Gastrocnemius medialis (tissue), 4 donors: ENCODE data around the gene WNT9A. TPM values are rescaled to one million over a fixed set of nuclear protein-coding genes. Genes with fewer than 3 reads are reported as not detected.
A peak's percentile ranks its signal among the peaks of the same experiment; 100 is the strongest.
"Not testable (repeated sequence)": the region's sequence is repeated elsewhere in the genome, so short reads cannot be mapped to it uniquely, and the experiment has no call there.

Experiments used
- ATAC-seq, 2 donors: fragments of 150-250 bp; one replicate each; pipeline ENCODE4 v1.9.1; 2016
- DNase-seq, 2 donors: peaks; one replicate each; pipeline ENCODE4 v3.0.0-alpha.2; 2019
- H3K27ac ChIP-seq, 4 donors: fragments of 200-600 bp; sonication (generic); 1 replicate in 1 of 4; 2 replicates in 3 of 4; pipeline ENCODE4 v1.5.1; 2016 to 2018; ENCODE audit warnings: mild to moderate bottlenecking in 2 of 4, moderate library complexity in 1 of 4
- H3K27me3 ChIP-seq, 3 donors: fragments of 200-600 bp; sonication (generic) in 2 of 3; 1 replicate in 1 of 3; 2 replicates in 2 of 3; pipeline versions ENCODE4 v1.5.1 to v1.6.0; 2016 to 2019; ENCODE audit warnings: mild to moderate bottlenecking in 1 of 3, moderate library complexity in 1 of 3
- H3K36me3 ChIP-seq, 2 donors: fragments of 200-600 bp; sonication (generic) in 1 of 2; one replicate each; pipeline ENCODE4 v1.5.1; 2017 to 2018
- H3K4me1 ChIP-seq, 2 donors: fragments of 200-600 bp; sonication (generic) in 1 of 2; one replicate each; pipeline ENCODE4 v1.5.1; 2016 to 2017; ENCODE audit warnings: mild to moderate bottlenecking in 2 of 2
- H3K4me3 ChIP-seq, 4 donors: fragments of 200-600 bp; sonication (generic) in 3 of 4; 1 replicate in 1 of 4; 2 replicates in 3 of 4; pipeline ENCODE4 v1.5.1; 2016 to 2019; ENCODE audit warnings: mild to moderate bottlenecking in 2 of 4
- H3K9me3 ChIP-seq, 3 donors: fragments of 200-600 bp; sonication (generic) in 2 of 3; 1 replicate in 1 of 3; 2 replicates in 2 of 3; pipeline ENCODE4 v1.5.1; 2016 to 2019
- POLR2A ChIP-seq, 2 donors: fragments of 450-650 bp; IDR thresholded peaks; one replicate each; pipeline ENCODE4 v1.6.1; 2017; ENCODE audit warnings: antibody characterized with exemption in 2 of 2, mild to moderate bottlenecking in 2 of 2, moderate library complexity in 2 of 2
- in situ Hi-C, 4 donors: fragments of 200-750 bp; cut with MboI; loops; one replicate each; pipeline versions ENCODE4 v1.15.0 to v1.8.0; 2017; ENCODE audit warnings: low sequenced_read_pairs in 4 of 4
- intact Hi-C: fragments of 100-400 bp; cut with DNase I; formaldehyde crosslinking; loops from one replicate; pipeline ENCODE4 v1.15.1; 2023; ENCODE audit warnings: low total_unique reads
- total RNA-seq, 4 donors: library from RNA; depleted of rRNA; stranded (reverse); fragments of >200 nt; gene quantifications; one replicate each; pipeline versions ENCODE4 v1.1.0 to v1.2.3, GENCODE V29; 2016
- TF ChIP-seq, protein P1 (sequence below), 5 experiments: fragments of 450-650 bp in 3 of 5; fragments of 200-600 bp in 2 of 5; sonication (generic) in 2 of 5; IDR thresholded peaks in 4 of 5; conservative IDR thresholded peaks in 1 of 5; 1 replicate in 4 of 5; 2 replicates in 1 of 5; pipeline ENCODE4 v1.5.1; 2016 to 2019; ENCODE audit warnings: antibody characterized with exemption in 5 of 5, mild to moderate bottlenecking in 3 of 5, moderate library complexity in 3 of 5

WNT9A gene, protein sequence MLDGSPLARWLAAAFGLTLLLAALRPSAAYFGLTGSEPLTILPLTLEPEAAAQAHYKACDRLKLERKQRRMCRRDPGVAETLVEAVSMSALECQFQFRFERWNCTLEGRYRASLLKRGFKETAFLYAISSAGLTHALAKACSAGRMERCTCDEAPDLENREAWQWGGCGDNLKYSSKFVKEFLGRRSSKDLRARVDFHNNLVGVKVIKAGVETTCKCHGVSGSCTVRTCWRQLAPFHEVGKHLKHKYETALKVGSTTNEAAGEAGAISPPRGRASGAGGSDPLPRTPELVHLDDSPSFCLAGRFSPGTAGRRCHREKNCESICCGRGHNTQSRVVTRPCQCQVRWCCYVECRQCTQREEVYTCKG
- total RNA-seq: 10 to 100 TPM in 3 of 4 donors, 1 to 10 TPM in 1; 6.8 to 29.4 (median 15.5) TPM

DNA sequence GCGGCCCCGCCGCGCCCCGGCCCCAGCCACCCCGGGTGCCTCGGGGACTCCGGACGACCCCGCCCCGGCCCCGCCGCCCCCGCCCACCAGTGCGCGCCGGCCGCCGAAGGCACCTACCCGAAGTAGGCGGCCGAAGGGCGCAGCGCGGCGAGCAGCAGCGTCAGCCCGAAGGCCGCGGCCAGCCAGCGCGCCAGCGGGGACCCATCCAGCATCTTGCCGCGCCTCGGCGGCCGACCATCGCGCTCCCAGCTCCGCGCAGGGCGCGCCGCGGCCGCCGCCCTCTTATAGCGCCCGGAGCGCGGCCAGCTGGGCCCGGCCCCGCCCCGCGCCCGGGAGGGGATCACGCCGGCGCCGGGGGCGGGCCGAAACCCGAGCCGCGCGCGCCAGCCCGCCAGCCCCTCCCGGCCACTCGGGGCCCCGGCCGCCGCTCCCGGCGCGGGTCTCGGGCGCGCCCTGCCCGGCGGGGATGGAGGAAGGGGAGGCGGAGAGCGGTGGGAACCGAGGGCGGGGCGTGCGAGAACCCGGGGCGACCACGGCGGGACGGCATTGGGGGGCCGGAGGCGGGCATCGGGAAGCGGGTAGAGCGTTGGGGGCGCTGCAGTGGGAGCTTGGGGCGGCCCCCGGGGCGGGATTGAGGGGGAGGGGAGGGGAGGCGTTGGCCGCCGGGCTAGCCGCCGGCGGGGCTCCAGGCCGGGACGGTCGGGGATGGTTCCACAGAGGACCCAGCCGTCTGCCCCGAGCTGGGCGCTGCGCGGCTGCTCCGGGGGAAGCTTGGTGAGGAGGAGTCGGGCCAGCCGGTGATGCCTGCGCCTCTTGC, at the start of gene WNT9A:
TSS of gene WNT9A (minus strand) at position 257 of the 817 bp plus-strand sequence. CDS start at position 212, 45 bp downstream.
- no peaks in the 10 kb centered on the region for H3K27me3 ChIP-seq
- peak; percentile 12 to 41 for ATAC-seq
- intact Hi-C loops: loop anchor here (2.0 to 10.0 kb wide), 7 partner anchors 137 to 1677 kb away; partner anchors contain the start of genes ARF1, COQ8A, TAF5L and URB2

DNA sequence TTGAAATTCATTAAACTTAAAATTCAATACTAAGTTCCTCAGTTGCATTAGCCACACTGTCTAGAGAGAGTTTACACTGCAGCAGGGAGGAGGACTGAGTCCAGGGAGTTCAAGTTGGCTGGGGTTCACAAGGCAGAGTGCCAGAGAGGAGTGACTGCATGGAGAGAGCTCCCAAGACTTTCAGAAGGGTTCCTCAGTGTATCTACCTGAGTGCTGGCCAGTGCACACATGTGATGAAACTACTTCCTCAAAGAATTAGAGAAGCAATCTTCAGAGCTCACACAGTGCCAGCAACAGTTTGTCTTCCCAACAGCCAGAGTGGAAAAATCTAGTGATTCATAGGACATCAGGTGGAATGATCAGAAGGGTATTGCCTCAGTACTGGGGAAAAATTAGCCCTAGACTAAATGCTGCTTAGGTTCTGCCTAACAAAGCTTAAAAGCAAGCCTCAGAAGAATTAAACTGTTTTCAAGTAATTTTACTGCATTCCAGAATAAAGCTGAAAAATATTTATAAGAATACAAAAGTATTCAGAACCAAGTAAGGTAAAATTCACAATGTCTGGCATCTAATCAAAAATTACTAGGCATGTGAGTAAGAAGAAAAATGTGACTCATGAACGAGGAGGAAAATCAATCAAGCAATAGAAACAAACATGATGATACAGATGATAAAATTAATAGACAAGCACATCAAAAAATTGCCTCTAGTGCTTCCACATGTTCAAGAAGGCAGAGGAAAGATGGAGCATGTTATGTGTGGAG, 48.6 kb upstream of the WNT9A start:
- in situ Hi-C loops: no loop called here
- DNase-seq: no peak
- ATAC-seq: no peak

More for the DNA sequence above, at the start of gene WNT9A:
- peak in 1 of 2 donors; percentile 48 for DNase-seq
- Histone ChIP-seq H3K4me1 (peaks cover 35 to 39% of the 10 kb centered on the region in 2 donors), H3K36me3 (no peaks in the 10 kb centered on the region), H3K9me3 (no peaks in the 10 kb centered on the region), H3K4me3 (peak within 1 kb of the TSS; percentile 67 to 80 (median 76)), H3K27ac (peak within 1 kb of the TSS; percentile 91 to 98 (median 97))
- in situ Hi-C loops: no loop called here
- TF ChIP-seq, protein P1, sequence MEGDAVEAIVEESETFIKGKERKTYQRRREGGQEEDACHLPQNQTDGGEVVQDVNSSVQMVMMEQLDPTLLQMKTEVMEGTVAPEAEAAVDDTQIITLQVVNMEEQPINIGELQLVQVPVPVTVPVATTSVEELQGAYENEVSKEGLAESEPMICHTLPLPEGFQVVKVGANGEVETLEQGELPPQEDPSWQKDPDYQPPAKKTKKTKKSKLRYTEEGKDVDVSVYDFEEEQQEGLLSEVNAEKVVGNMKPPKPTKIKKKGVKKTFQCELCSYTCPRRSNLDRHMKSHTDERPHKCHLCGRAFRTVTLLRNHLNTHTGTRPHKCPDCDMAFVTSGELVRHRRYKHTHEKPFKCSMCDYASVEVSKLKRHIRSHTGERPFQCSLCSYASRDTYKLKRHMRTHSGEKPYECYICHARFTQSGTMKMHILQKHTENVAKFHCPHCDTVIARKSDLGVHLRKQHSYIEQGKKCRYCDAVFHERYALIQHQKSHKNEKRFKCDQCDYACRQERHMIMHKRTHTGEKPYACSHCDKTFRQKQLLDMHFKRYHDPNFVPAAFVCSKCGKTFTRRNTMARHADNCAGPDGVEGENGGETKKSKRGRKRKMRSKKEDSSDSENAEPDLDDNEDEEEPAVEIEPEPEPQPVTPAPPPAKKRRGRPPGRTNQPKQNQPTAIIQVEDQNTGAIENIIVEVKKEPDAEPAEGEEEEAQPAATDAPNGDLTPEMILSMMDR (IDR thresholded peaks at IDR 0.05 in 4 of 5, conservative IDR thresholded peaks at IDR 0.05 in 1 of 5): peak in 1 of 5 experiments; percentile 12
- TF ChIP-seq POLR2A (IDR thresholded peaks at IDR 0.05): peak; percentile 90 to 92

DNA sequence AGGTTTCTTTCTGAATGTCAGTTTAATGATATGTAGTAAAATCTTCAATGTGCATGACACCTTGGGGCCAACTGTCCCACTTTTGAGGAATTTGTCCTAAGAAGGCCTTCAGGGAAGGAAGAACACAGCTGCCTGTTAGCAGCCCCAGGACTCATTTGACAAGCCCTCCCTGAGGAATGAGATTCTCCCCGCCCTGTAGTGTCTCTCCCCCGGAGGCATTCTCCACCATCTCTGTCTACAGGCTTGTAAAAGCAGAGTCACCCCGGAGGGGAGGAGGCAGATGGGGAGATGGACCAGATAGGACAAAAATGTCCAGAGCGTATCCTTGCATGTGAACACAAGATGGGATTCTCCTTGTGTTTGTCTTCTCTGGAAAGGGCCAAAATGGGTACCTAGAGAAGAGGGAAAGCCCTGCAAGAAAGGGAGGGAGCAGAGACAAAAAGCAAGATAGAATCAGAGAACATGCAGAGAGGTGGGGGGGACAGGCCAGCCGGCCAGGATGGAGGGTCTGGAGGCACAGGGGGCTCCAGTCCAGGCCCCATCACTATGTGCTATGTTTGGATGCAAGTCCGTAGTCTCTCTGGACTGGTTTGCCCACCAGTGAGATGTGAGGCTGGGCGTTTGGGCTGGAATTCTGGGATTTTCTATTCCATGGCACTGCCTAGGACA, 47.0 kb upstream of the WNT9A start:
- Histone ChIP-seq H3K27me3 (peaks cover 0 to under 1% (median 0%) of the 10 kb centered on the region in 3 donors), H3K27ac (no peak overlapping the region), H3K9me3 (peaks cover 0 to 2% (median 0%) of the 10 kb centered on the region in 3 donors), H3K36me3 (no peaks in the 10 kb centered on the region), H3K4me3 (no peak overlapping the region), H3K4me1 (no peaks in the 10 kb centered on the region)
- no peak for ATAC-seq
- TF ChIP-seq, protein P1 (IDR thresholded peaks at IDR 0.05 in 4 of 5, conservative IDR thresholded peaks at IDR 0.05 in 1 of 5): no peak
- DNase-seq: no peak
- in situ Hi-C loops (no loop called here), intact Hi-C loops (no loop called here)

More for the DNA sequence above, 48.6 kb upstream of the WNT9A start:
- Histone ChIP-seq H3K4me1 (no peaks in the 10 kb centered on the region), H3K27ac (no peak overlapping the region), H3K9me3 (peaks cover 0 to under 1% (median 0%) of the 10 kb centered on the region in 3 donors), H3K27me3 (no peaks in the 10 kb centered on the region), H3K4me3 (no peak overlapping the region), H3K36me3 (no peaks in the 10 kb centered on the region)
- intact Hi-C loops: no loop called here
- no peak for TF ChIP-seq POLR2A (IDR thresholded peaks at IDR 0.05)
- TF ChIP-seq, protein P1 (IDR thresholded peaks at IDR 0.05 in 4 of 5, conservative IDR thresholded peaks at IDR 0.05 in 1 of 5): no peak

DNA sequence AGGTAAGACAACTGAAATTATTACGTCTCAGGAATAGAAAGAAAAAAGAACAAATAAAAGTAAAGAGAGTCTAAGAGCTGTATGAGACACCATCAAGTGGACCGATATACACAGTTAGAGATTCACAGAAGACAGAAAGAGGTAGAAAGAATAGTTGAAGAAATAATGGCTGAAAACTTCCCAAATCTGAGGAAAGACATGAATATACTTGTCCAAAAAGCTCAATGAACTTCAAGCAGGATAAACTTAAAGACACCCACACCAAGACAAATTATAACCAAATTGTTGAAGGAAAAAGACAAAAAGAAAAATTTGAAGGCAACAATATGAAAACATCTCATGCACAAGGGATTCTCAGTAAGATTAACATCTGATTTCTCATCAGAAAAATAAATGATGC, 39.4 kb upstream of the WNT9A start:
- no peak for DNase-seq
- TF ChIP-seq, protein P1 (IDR thresholded peaks at IDR 0.05 in 4 of 5, conservative IDR thresholded peaks at IDR 0.05 in 1 of 5): no peak
- no peak for TF ChIP-seq POLR2A (IDR thresholded peaks at IDR 0.05)
- Histone ChIP-seq H3K27me3 (peaks cover 0 to 13% (median 10%) of the 10 kb centered on the region in 3 donors), H3K27ac (no peak overlapping the region), H3K4me1 (no peaks in the 10 kb centered on the region), H3K4me3 (no peak overlapping the region), H3K36me3 (no peaks in the 10 kb centered on the region), H3K9me3 (peaks cover 0 to 2% (median 0%) of the 10 kb centered on the region in 3 donors)
- intact Hi-C loops: no loop called here
- no peak for ATAC-seq
- in situ Hi-C loops: no loop called here

DNA sequence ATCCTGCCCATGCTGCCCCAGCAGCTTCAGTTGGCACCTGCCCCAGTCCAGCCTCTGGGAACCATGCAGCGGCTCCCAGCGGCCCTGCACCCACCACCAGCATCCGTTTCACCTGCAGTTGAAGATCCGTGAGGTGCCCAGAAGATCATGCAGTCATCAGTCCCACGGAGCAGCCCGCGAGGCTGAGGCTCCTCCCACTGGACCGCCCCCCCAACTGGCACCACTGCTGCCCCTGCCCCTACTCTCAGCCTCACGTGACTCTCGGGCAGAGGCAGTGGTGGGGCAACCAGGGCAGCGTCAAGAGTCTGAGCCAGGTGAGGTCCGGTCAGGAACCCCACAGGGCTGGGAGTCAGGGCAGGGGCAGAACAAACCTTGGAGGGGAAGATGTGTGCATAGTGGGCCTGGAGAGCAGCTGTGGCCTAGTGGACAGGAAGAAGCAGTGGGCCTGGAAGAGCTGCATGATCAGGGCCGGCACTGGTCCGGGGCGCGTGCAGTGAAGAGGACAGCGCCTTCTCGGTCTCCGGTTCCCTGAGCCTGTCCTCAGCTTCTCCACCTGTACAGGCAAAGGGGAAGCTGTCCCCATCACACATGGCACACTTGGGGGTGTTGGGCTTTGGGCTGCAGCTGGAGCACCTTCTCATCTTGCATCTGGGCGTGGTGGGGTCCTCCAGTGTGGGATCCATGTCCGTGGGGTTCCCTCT, 28.0 kb upstream of the WNT9A start:
- H3K27ac ChIP-seq, H3K36me3 ChIP-seq, H3K27me3 ChIP-seq, intact Hi-C loops, H3K4me3 ChIP-seq, in situ Hi-C loops, ATAC-seq, H3K9me3 ChIP-seq, DNase-seq, H3K4me1 ChIP-seq: not testable (repeated sequence)
